ENCODE data around the gene NEURL1B.

Gene NEURL1B

DNA sequence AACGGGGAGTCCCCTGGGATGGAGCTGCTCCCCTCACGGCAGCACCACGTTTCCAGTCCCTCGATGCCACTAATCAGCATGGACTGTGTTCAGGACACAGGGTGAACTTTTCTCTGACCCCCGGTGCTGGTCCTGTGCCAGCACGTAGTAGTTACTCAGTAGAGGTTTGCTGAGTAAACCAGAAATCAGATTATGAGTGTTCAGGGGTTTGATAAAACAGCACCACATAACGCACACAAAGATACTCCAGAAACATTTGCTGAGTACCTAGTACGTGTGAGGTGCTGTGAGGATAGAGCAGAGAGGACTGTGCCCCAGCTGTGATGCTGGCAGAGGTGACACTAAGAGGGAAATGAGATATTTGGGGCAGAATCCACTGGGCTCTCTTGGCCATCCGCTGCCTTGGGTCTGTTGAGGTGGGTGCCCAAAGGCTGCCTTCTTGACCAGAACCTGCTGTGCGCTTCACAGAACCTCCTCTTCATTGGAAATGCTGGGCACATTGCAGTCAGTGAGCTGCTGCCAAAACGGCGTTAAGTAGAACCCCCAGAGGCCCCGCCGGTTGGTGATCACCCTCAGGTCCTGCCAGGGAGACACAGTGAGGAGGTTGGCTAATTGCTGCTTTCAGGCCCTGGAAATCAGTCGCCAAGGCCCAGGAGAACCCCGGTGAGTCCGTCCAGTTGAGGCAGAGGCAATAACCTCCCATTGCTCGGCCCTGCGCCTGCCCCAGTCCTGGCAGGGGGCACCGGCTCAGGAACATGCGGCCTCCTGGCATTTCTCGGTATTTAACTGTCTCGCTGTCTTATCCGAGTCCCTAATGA, 49.4 kb downstream of the NEURL1B start:
- peaks cover 13% of the 10 kb centered on the region for H3K4me1 Mint-ChIP-seq
- TF ChIP-seq, protein P1, sequence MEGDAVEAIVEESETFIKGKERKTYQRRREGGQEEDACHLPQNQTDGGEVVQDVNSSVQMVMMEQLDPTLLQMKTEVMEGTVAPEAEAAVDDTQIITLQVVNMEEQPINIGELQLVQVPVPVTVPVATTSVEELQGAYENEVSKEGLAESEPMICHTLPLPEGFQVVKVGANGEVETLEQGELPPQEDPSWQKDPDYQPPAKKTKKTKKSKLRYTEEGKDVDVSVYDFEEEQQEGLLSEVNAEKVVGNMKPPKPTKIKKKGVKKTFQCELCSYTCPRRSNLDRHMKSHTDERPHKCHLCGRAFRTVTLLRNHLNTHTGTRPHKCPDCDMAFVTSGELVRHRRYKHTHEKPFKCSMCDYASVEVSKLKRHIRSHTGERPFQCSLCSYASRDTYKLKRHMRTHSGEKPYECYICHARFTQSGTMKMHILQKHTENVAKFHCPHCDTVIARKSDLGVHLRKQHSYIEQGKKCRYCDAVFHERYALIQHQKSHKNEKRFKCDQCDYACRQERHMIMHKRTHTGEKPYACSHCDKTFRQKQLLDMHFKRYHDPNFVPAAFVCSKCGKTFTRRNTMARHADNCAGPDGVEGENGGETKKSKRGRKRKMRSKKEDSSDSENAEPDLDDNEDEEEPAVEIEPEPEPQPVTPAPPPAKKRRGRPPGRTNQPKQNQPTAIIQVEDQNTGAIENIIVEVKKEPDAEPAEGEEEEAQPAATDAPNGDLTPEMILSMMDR (IDR thresholded peaks at IDR 0.05), result no peak
- no peaks in the 10 kb centered on the region for H3K36me3 Mint-ChIP-seq (ENCODE audit: low read depth)
- no peak for DNase-seq
- H3K27me3 Mint-ChIP-seq (ENCODE audit: low read depth, poor library complexity), result peaks cover 32% of the 10 kb centered on the region
- no peak overlapping the region for H3K27ac Mint-ChIP-seq
- H3K9me3 Mint-ChIP-seq, result no peaks in the 10 kb centered on the region
- H3K4me3 Mint-ChIP-seq, result no peak overlapping the region

DNA sequence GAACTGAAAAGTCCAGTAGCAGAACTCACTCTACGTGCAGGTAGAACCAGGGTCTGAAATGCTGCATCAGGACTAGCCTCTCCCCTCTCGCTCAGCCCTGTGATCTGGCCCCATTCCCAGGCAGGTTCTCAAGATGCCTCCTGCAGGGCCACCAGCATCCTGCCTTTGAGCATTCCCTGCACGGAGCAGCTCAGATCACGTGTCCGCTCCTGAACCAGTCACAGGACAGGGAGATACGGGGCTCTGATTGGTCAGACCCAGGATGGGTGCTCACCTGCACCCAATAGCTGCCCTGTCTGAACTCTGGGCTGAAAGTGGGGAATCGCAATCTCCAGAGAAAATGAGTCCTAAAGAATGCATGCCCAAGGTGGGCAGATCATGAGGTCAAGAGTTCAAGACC, 50.8 kb downstream of the NEURL1B start:
- Mint-ChIP-seq H3K36me3 (ENCODE audit: low read depth) (no peaks in the 10 kb centered on the region), H3K4me3 (no peak overlapping the region), H3K27me3 (ENCODE audit: low read depth, poor library complexity) (peaks cover 37% of the 10 kb centered on the region), H3K9me3 (no peaks in the 10 kb centered on the region), H3K4me1 (peaks cover 15% of the 10 kb centered on the region), H3K27ac (no peak overlapping the region)
- no peak for DNase-seq
- TF ChIP-seq, protein P1 (IDR thresholded peaks at IDR 0.05), result no peak

DNA sequence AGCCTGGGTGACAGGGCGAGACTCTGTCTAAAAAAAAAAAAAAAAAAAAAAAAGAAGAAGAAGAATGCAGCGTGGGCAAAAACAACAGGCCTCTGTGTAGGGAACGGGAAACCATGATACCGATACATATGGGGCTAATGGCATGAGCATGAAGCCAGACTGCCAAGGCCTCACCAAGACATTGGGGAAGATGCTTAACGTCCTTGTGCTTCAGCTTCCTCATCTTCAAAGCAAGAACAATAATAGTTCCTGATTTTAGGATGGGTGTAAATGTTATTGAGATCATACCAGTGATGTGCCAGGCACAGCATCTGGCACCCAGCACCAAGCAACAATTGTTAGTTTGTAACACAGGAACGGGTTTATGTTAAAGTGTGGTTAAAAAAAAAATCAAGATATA, 51.4 kb downstream of the NEURL1B start:
- no peak for DNase-seq
- H3K4me3 Mint-ChIP-seq, result no peak overlapping the region
- H3K9me3 Mint-ChIP-seq, result no peaks in the 10 kb centered on the region
- peaks cover 40% of the 10 kb centered on the region for H3K27me3 Mint-ChIP-seq (ENCODE audit: low read depth, poor library complexity)
- TF ChIP-seq, protein P1 (IDR thresholded peaks at IDR 0.05), result no peak
- peaks cover 20% of the 10 kb centered on the region for H3K4me1 Mint-ChIP-seq
- no peaks in the 10 kb centered on the region for H3K36me3 Mint-ChIP-seq (ENCODE audit: low read depth)
- H3K27ac Mint-ChIP-seq, result no peak overlapping the region

DNA sequence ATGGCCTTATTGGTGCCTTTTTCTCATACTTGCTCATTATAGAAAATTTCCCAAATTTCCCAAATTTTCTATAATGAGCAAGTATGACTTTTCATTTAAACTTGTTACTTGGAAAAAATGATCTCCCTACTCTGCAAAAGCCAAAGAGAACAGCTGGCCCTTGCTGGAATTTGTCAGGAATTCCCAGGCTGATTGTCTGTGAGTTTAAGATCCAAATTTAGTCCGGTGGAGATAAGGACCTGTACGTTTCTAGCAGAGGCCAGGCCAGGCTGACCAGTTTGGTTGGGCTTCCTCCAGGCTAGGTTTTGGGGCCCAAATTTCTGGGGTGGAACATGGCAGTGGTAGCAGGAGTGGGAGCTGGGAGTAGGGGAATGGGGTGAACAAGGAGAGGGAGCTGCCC, 51.9 kb downstream of the NEURL1B start:
- H3K27me3 Mint-ChIP-seq (ENCODE audit: low read depth, poor library complexity), result peaks cover 46% of the 10 kb centered on the region
- TF ChIP-seq, protein P1 (IDR thresholded peaks at IDR 0.05), result no peak
- peaks cover 25% of the 10 kb centered on the region for H3K4me1 Mint-ChIP-seq
- H3K36me3 Mint-ChIP-seq (ENCODE audit: low read depth), result no peaks in the 10 kb centered on the region
- DNase-seq, result no peak
- H3K9me3 Mint-ChIP-seq, result no peaks in the 10 kb centered on the region
- no peak overlapping the region for H3K27ac Mint-ChIP-seq
- H3K4me3 Mint-ChIP-seq, result no peak overlapping the region

DNA sequence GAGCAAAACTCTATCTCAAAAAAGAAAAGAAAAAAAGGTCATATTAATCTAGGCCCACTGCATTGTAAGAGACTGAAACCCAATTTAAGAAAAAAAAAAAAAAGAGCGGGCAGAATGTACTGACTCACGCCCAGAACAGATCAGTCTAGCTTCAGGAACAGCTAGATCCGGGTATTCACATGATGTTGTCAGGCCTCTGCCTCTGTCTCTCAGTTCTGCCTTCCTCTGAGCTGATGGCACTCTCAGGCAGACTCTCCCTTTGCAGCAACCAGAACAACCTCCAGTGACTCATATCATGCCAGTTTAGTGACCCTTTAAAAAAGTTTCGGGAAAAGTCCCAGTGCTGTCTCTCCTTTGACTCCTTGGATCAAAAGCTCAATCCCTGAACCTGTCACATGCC, 53.0 kb downstream of the NEURL1B start:
- TF ChIP-seq, protein P1 (IDR thresholded peaks at IDR 0.05), result no peak
- Mint-ChIP-seq H3K27me3 (ENCODE audit: low read depth, poor library complexity) (peaks cover 54% of the 10 kb centered on the region), H3K4me1 (peaks cover 15% of the 10 kb centered on the region), H3K4me3 (no peak overlapping the region), H3K36me3 (ENCODE audit: low read depth) (no peaks in the 10 kb centered on the region), H3K27ac (no peak overlapping the region), H3K9me3 (no peaks in the 10 kb centered on the region)
- DNase-seq, result no peak

DNA sequence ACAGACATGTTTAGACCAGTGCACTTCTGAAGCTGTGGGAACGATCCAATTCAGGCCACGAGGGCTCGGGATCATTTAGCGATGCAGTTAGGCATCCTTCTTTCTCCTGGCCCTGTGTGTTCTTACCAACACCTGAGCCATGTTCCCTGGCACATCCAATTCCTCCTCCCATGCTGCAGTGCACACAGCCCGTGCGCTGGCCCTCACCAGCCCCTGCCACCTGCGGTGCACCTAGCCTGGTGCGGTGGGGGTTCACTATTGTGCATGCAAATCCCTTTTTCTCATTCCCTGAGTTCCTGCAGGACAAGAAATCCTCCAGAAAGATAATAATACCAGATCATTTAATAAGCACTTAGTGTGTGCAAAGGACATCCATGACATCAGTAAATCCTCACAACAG, 53.5 kb downstream of the NEURL1B start:
- H3K9me3 Mint-ChIP-seq, result no peaks in the 10 kb centered on the region
- no peak for DNase-seq
- H3K27me3 Mint-ChIP-seq (ENCODE audit: low read depth, poor library complexity), result peaks cover 58% of the 10 kb centered on the region
- H3K4me3 Mint-ChIP-seq, result no peak overlapping the region
- no peak overlapping the region for H3K27ac Mint-ChIP-seq
- H3K36me3 Mint-ChIP-seq (ENCODE audit: low read depth), result no peaks in the 10 kb centered on the region
- H3K4me1 Mint-ChIP-seq, result peaks cover 15% of the 10 kb centered on the region
- TF ChIP-seq, protein P1 (IDR thresholded peaks at IDR 0.05), result no peak

Data from nephron progenitor cell (in vitro differentiated cells).